H1 (cell line): Measurements from ENCODE around the gene CFAP58. TPM values are rescaled to one million over a fixed set of nuclear protein-coding genes. Genes with fewer than 3 reads are reported as not detected.

Experiments
- CTCF ChIA-PET: fragments of 300-600 bp; sonication (Branson Sonifier 250); formaldehyde crosslinking; loops from one replicate; lab custom pipeline; 2021; ENCODE audit not compliant: partially characterized antibody; lab: Charles Lee
- POLR2A ChIA-PET: fragments of 300-600 bp; sonication (Branson Sonifier 250); formaldehyde crosslinking; loops from one replicate; lab custom pipeline; 2021; ENCODE audit warnings: inconsistent platforms; ENCODE audit not compliant: partially characterized antibody; lab: Charles Lee
- DNase-seq, 2 experiments: peaks; one replicate each; pipeline versions ENCODE4 v3.0.0 to v3.0.0-alpha.2; 2010 to 2022; ENCODE audit warnings: low spot score in 2 of 2, low read depth in 1 of 2, mixed read lengths in 1 of 2
- FAIRE-seq: peaks from 2 replicates; lab custom pipeline; 2011; peaks lifted over from hg19 to GRCh38; lab: Jason Lieb, UNC
- H2AFZ ChIP-seq: 2 replicates; pipeline ENCODE4 v1.8.1; 2012; ENCODE audit warnings: low read length, inconsistent platforms
- H2AK5ac ChIP-seq: 2 replicates; pipeline ENCODE4 v1.6.1; 2013; ENCODE audit warnings: low read depth, low read length
- H2BK120ac ChIP-seq: replicated peaks from 2 replicates; pipeline ENCODE3; 2013; ENCODE audit warnings: low read depth, low read length, inconsistent platforms
- H2BK12ac ChIP-seq: 2 replicates; pipeline ENCODE4 v1.6.1; 2013; ENCODE audit warnings: low read depth, low read length
- H2BK15ac ChIP-seq: 2 replicates; pipeline ENCODE4 v1.6.1; 2013; ENCODE audit warnings: low read length
- H2BK20ac ChIP-seq: 2 replicates; pipeline ENCODE4 v1.6.1; 2013; ENCODE audit warnings: low read length
- H2BK5ac ChIP-seq: 2 replicates; pipeline ENCODE4 v1.6.1; 2013; ENCODE audit warnings: low read depth, low read length
- H3K14ac ChIP-seq: 2 replicates; pipeline ENCODE4 v1.6.1; 2013; ENCODE audit warnings: inconsistent platforms; ENCODE audit not compliant: insufficient read length
- H3K18ac ChIP-seq: 2 replicates; pipeline ENCODE4 v1.6.1; 2013; ENCODE audit warnings: low read length; ENCODE audit errors: extremely low read depth
- H3K23ac ChIP-seq: 2 replicates; pipeline ENCODE4 v1.6.1; 2013; ENCODE audit warnings: inconsistent platforms; ENCODE audit not compliant: insufficient read length
- H3K23me2 ChIP-seq: 2 replicates; pipeline ENCODE4 v1.6.1; 2013; ENCODE audit warnings: low read depth, low read length
- H3K27ac ChIP-seq: 2 replicates; pipeline ENCODE4 v1.6.1; 2011; ENCODE audit warnings: low read depth, low read length, inconsistent platforms
- H3K27me3 ChIP-seq, 4 experiments: replicated peaks in 1 of 4; 1 replicate in 1 of 4; 2 replicates in 3 of 4; pipeline versions ENCODE4 v1.6.1 to v1.8.1; 2011 to 2013; ENCODE audit warnings: low read length in 3 of 4, mild to moderate bottlenecking in 3 of 4, inconsistent platforms in 2 of 4, mixed read lengths in 2 of 4, moderate library complexity in 1 of 4; ENCODE audit not compliant: control insufficient read depth in 3 of 4, insufficient read depth in 3 of 4; ENCODE audit errors: extremely low read depth in 1 of 4
- H3K36me3 ChIP-seq, 4 experiments: 2 replicates each; pipeline versions ENCODE4 v1.6.1 to v1.8.1; 2011 to 2013; ENCODE audit warnings: mild to moderate bottlenecking in 4 of 4, low read length in 3 of 4, moderate library complexity in 2 of 4, control low read depth in 1 of 4, inconsistent platforms in 1 of 4; ENCODE audit not compliant: insufficient read depth in 4 of 4, control insufficient read depth in 2 of 4
- H3K4ac ChIP-seq: replicated peaks from 2 replicates; pipeline ENCODE3; 2013; ENCODE audit warnings: low read length, low read depth, mixed read lengths, inconsistent platforms; ENCODE audit not compliant: insufficient read length
- H3K4me1 ChIP-seq, 4 experiments: replicated peaks in 1 of 4; 1 replicate in 1 of 4; 2 replicates in 3 of 4; pipeline versions ENCODE4 v1.6.1 to v1.8.1; 2011 to 2013; ENCODE audit warnings: low read length in 3 of 4, inconsistent platforms in 2 of 4, mixed read lengths in 1 of 4; ENCODE audit not compliant: insufficient read depth in 4 of 4, control insufficient read depth in 3 of 4
- H3K4me2 ChIP-seq, 2 experiments: 2 replicates each; pipeline versions ENCODE4 v1.6.1 to v1.8.1; 2011 to 2013; ENCODE audit warnings: low read depth in 2 of 2, low read length in 2 of 2, control low read depth in 1 of 2, inconsistent platforms in 1 of 2, mild to moderate bottlenecking in 1 of 2; ENCODE audit not compliant: insufficient read depth in 1 of 2
- H3K4me3 ChIP-seq, 4 experiments: fragments of 200-600, 300-600 bp in 1 of 4; sonication (generic), shearing (Covaris generic), sonication (Bioruptor Twin) in 1 of 4; 2 replicates each; pipeline versions ENCODE4 v1.5.1 to v1.8.1; 2011 to 2016; ENCODE audit warnings: low read length in 4 of 4, low read depth in 3 of 4, control low read depth in 2 of 4, inconsistent platforms in 2 of 4, mild to moderate bottlenecking in 2 of 4, mixed read lengths in 1 of 4, moderate library complexity in 1 of 4; ENCODE audit not compliant: insufficient read depth in 2 of 4; ENCODE audit errors: extremely low read depth in 1 of 4
- H3K56ac ChIP-seq: replicated peaks from 2 replicates; pipeline ENCODE3; 2013; ENCODE audit warnings: low read depth, mild to moderate bottlenecking, mixed read lengths, low read length, inconsistent platforms; ENCODE audit not compliant: insufficient read length
- H3K79me1 ChIP-seq: 2 replicates; pipeline ENCODE4 v1.6.1; 2013; ENCODE audit warnings: low read depth, low read length, control low read depth
- H3K79me2 ChIP-seq, 2 experiments: 2 replicates each; pipeline versions ENCODE4 v1.6.1 to v1.8.1; 2012 to 2013; ENCODE audit warnings: low read length in 2 of 2, mild to moderate bottlenecking in 2 of 2, inconsistent platforms in 1 of 2; ENCODE audit not compliant: insufficient read depth in 2 of 2, control insufficient read depth in 1 of 2
- H3K9ac ChIP-seq, 4 experiments: replicated peaks in 1 of 4; 1 replicate in 1 of 4; 2 replicates in 3 of 4; pipeline versions ENCODE4 v1.6.1 to v1.8.1; 2011 to 2013; ENCODE audit warnings: low read depth in 3 of 4, low read length in 3 of 4, control low read depth in 2 of 4, mild to moderate bottlenecking in 2 of 4, moderate library complexity in 2 of 4, inconsistent platforms in 1 of 4; ENCODE audit errors: extremely low read depth in 1 of 4
- H3K9me3 ChIP-seq, 2 experiments: 2 replicates each; pipeline versions ENCODE4 v1.6.1 to v1.8.1; 2012 to 2013; ENCODE audit warnings: mild to moderate bottlenecking in 2 of 2, moderate library complexity in 2 of 2, control low read depth in 1 of 2, inconsistent platforms in 1 of 2, low read depth in 1 of 2, low read length in 1 of 2, mixed read lengths in 1 of 2; ENCODE audit not compliant: insufficient read depth in 2 of 2
- H4K20me1 ChIP-seq, 2 experiments: replicated peaks in 1 of 2; 2 replicates each; pipeline versions ENCODE3 to v1.8.1; 2011 to 2013; ENCODE audit warnings: inconsistent platforms in 2 of 2, low read length in 2 of 2, mild to moderate bottlenecking in 1 of 2; ENCODE audit not compliant: insufficient read depth in 2 of 2, control insufficient read depth in 1 of 2
- H4K5ac ChIP-seq: 2 replicates; pipeline ENCODE4 v1.6.1; 2013; ENCODE audit warnings: low read length, low read depth, mixed read lengths, inconsistent platforms; ENCODE audit not compliant: insufficient read length
- H4K8ac ChIP-seq: 2 replicates; pipeline ENCODE4 v1.8.0; 2013; ENCODE audit warnings: mild to moderate bottlenecking, moderate library complexity, low read length, inconsistent platforms; ENCODE audit not compliant: insufficient read depth; ENCODE audit errors: extremely low read depth
- H4K91ac ChIP-seq: replicated peaks from 2 replicates; pipeline ENCODE3; 2013; ENCODE audit warnings: low read length, mixed read lengths, inconsistent platforms; ENCODE audit not compliant: insufficient read length
- CBX8 ChIP-seq: fragments of 300-800, 300-1000 bp; sonication (generic); IDR thresholded peaks from 2 replicates; pipeline ENCODE4 v1.7.1; 2016; ENCODE audit warnings: low read depth, low read length, borderline replicate concordance
- CHD2 ChIP-seq: IDR thresholded peaks from 2 replicates; pipeline ENCODE4 v1.6.1; 2012; ENCODE audit warnings: low read length, improper control_type of control experiment
- CREB1 ChIP-seq: IDR thresholded peaks from 2 replicates; pipeline ENCODE4 v1.6.1; 2012; ENCODE audit warnings: inconsistent platforms
- E2F6 ChIP-seq: IDR thresholded peaks from 2 replicates; pipeline ENCODE4 v1.6.1; 2012; ENCODE audit warnings: inconsistent platforms
- EP300 ChIP-seq, 2 experiments: IDR thresholded peaks; 1 replicate in 1 of 2; 2 replicates in 1 of 2; pipeline ENCODE4 v1.6.1; 2011 to 2012; ENCODE audit warnings: low read depth in 2 of 2, low read length in 2 of 2, mild to moderate bottlenecking in 2 of 2, borderline replicate concordance in 1 of 2, inconsistent platforms in 1 of 2, moderate library complexity in 1 of 2
- GTF2F1 ChIP-seq: IDR thresholded peaks from 2 replicates; pipeline ENCODE4 v1.6.1; 2012; ENCODE audit warnings: low read depth, low read length, improper control_type of control experiment, borderline replicate concordance
- POLR2A ChIP-seq, 2 experiments: IDR thresholded peaks; 1 replicate in 1 of 2; 2 replicates in 1 of 2; pipeline ENCODE4 v1.6.1; 2011; ENCODE audit warnings: low read depth in 2 of 2, low read length in 2 of 2, mild to moderate bottlenecking in 2 of 2; ENCODE audit errors: control extremely low read depth in 1 of 2
- POLR2AphosphoS5 ChIP-seq: IDR thresholded peaks from 2 replicates; pipeline ENCODE4 v1.6.1; 2011; ENCODE audit warnings: low read depth, low read length
- RNF2 ChIP-seq: fragments of 200-900, 300-1000 bp; sonication (generic); IDR thresholded peaks from 2 replicates; pipeline ENCODE4 v1.7.1; 2016; ENCODE audit warnings: borderline replicate concordance, low read depth, mild to moderate bottlenecking, antibody characterized with exemption, low read length; ENCODE audit not compliant: poor library complexity, severe bottlenecking; ENCODE audit errors: missing control alignments
- SAP30 ChIP-seq: fragments of 300-600 bp; sonication (generic); IDR thresholded peaks from 2 replicates; pipeline ENCODE4 v1.7.1; 2012; ENCODE audit warnings: low read length, moderate library complexity, mild to moderate bottlenecking, inconsistent platforms; ENCODE audit not compliant: insufficient read depth, insufficient replicate concordance
- SP2 ChIP-seq: IDR thresholded peaks from 2 replicates; pipeline ENCODE4 v1.6.1; 2012; ENCODE audit warnings: mild to moderate bottlenecking, low read length, inconsistent platforms
- SP4 ChIP-seq: IDR thresholded peaks from 2 replicates; pipeline ENCODE4 v1.6.1; 2012; ENCODE audit warnings: low read length, inconsistent platforms
- TAF7 ChIP-seq: optimal IDR thresholded peaks from 2 replicates; pipeline ENCODE3; 2011; ENCODE audit warnings: low read depth, mild to moderate bottlenecking, inconsistent platforms, low read length, moderate library complexity, borderline replicate concordance
- TEAD4 ChIP-seq: IDR thresholded peaks from 2 replicates; pipeline ENCODE4 v1.6.1; 2012; ENCODE audit warnings: low read depth, low read length, inconsistent platforms, mixed read lengths
- YY1 ChIP-seq: IDR thresholded peaks from 2 replicates; pipeline ENCODE4 v1.6.1; 2011; ENCODE audit warnings: low read depth, mild to moderate bottlenecking, low read length
- WGBS, 2 experiments: shearing (Covaris generic) in 1 of 2; methylation state at CpG; one replicate each; pipeline versions ENCODE4 v1.1.6 to v1.1.7; 2013 to 2015; ENCODE audit warnings: low lambda C conversion rate in 2 of 2, mixed read lengths in 2 of 2, inconsistent platforms in 1 of 2, low coverage in 1 of 2, missing lambda C conversion rate in 1 of 2; ENCODE audit not compliant: insufficient replicate concordance in 2 of 2, insufficient coverage in 1 of 2, insufficient read length in 1 of 2; ENCODE audit errors: extremely low coverage in 1 of 2, missing lambda C conversion rate in 1 of 2; 5-methylcytosine and 5-hydroxymethylcytosine counted together
- polyA plus RNA-seq, 7 experiments: library from polyadenylated mRNA; depleted of rRNA in 3 of 7; stranded (reverse) in 5 of 7; unstranded in 2 of 7; fragments of >200 nt in 5 of 7; fragments of 200-250 nt in 2 of 7; gene quantifications; 1 replicate in 5 of 7; 2 replicates in 1 of 7; 4 replicates in 1 of 7; pipeline versions ENCODE4 v1.2.1 to v1.2.3, GENCODE V29; 2011 to 2013; ENCODE audit warnings: missing spikeins in 2 of 7, mixed read lengths in 2 of 7
- total RNA-seq: library from RNA; stranded (reverse); fragmentation: NEBNext Ultra II Directional; extraction: Animal tissue kit (Norgen Biotek cat#: 25700); gene quantifications from 2 replicates; pipeline ENCODE4 v1.2.1, GENCODE V29; 2021

Gene CFAP58
- total and polyA plus RNA-seq, 2 of the 8 experiments (the other 6 are each of a cell fraction or from before 2014, with no cell fraction given) = 0.32 to 0.71 TPM

DNA sequence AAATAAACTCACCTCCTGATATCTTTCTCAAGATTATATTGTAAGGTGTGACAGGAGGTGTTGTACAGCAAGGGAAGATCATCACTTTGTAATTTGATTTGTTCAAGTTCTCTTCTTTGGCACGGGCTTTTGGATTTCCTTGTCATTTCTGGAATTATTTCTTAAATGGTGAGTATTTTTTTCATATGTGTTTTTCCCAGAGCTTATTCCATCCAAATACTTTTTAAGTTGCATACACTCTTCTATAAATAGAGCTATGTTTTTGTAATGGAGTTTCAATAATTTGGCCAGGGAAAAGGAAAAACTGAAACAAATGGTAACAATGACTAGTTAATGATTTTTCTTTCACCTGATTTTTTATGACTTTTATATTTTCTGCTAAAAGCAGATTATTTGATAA lies 92.5 kb downstream of the CFAP58 start:
- DNase-seq (no peak), FAIRE-seq (no peak)
- Histone ChIP-seq H2BK20ac (no peak overlapping the region), H4K8ac (no peak overlapping the region), H2BK15ac (no peak overlapping the region), H3K36me3 (no peaks in the 10 kb centered on the region), H3K18ac (no peak overlapping the region), H3K14ac (no peak overlapping the region), H4K5ac (no peak overlapping the region), H3K23me2 (no peaks in the 10 kb centered on the region; the same call in 1 of the 2 replicates), H3K23ac (no peak overlapping the region), H2BK5ac (no peak overlapping the region), H3K4me1 (peaks cover 0 to 5% (median 1%) of the 10 kb centered on the region in 4 experiments; a peak in 3 of 7 replicates), H3K79me2 (no peaks in the 10 kb centered on the region), H2BK12ac (no peak overlapping the region), H3K9ac (no peak overlapping the region), H3K4me3 (no peak overlapping the region), H3K9me3 (no peaks in the 10 kb centered on the region), H4K91ac (no peak overlapping the region), H2BK120ac (no peak overlapping the region), H3K27ac (no peak overlapping the region), H4K20me1 (no peaks in the 10 kb centered on the region), H3K27me3 (no peaks in the 10 kb centered on the region), H3K4me2 (no peak overlapping the region), H3K79me1 (no peaks in the 10 kb centered on the region), H2AK5ac (no peak overlapping the region), H2AFZ (no peak overlapping the region), H3K56ac (no peak overlapping the region), H3K4ac (no peak overlapping the region)
- POLR2A ChIA-PET = no interaction called here
- CTCF ChIA-PET = interaction anchor here (1.0 to 1.3 kb wide), 2 partner anchors 11 to 39 kb away, joined by 3 to 4 read pairs; no protein-coding TSS in a partner anchor
- WGBS, 2 experiments = 79% methylated on average over 1 of the region's 1 CpG; no CpG with 5 or more reads in 1 of the 2 experiments
- TF ChIP-seq CHD2 = no peak
- no peak for TF ChIP-seq TEAD4
- TF ChIP-seq CREB1 = no peak
- no peak for TF ChIP-seq POLR2A (IDR thresholded peaks at IDR 0.05; ENCODE audit: control extremely low read depth in 1 of 2, low read depth in 2 of 2, low read length in 2 of 2)
- no peak for TF ChIP-seq E2F6
- TF ChIP-seq TAF7 = no peak
- TF ChIP-seq CBX8 = no peak
- TF ChIP-seq SP2 = no peak
- TF ChIP-seq YY1 = no peak
- TF ChIP-seq POLR2AphosphoS5 = no peak
- TF ChIP-seq SAP30 = no peak
- TF ChIP-seq SP4 = no peak
- no peak for TF ChIP-seq GTF2F1
- TF ChIP-seq RNF2 = no peak
- no peak for TF ChIP-seq EP300 (IDR thresholded peaks at IDR 0.05; ENCODE audit: borderline replicate concordance in 1 of 2, low read depth in 2 of 2, low read length in 2 of 2)
